Measurements from ENCODE around the gene IGSF6. TPM values are rescaled to one million over a fixed set of nuclear protein-coding genes. Genes with fewer than 3 reads are reported as not detected.
A peak's percentile ranks its signal among the peaks of the same experiment; 100 is the strongest.

IGSF6 gene
- total and polyA plus RNA-seq, 2 of the 13 experiments (the other 11 are each of a cell fraction or from before 2014, with no cell fraction given) = not detected

DNA sequence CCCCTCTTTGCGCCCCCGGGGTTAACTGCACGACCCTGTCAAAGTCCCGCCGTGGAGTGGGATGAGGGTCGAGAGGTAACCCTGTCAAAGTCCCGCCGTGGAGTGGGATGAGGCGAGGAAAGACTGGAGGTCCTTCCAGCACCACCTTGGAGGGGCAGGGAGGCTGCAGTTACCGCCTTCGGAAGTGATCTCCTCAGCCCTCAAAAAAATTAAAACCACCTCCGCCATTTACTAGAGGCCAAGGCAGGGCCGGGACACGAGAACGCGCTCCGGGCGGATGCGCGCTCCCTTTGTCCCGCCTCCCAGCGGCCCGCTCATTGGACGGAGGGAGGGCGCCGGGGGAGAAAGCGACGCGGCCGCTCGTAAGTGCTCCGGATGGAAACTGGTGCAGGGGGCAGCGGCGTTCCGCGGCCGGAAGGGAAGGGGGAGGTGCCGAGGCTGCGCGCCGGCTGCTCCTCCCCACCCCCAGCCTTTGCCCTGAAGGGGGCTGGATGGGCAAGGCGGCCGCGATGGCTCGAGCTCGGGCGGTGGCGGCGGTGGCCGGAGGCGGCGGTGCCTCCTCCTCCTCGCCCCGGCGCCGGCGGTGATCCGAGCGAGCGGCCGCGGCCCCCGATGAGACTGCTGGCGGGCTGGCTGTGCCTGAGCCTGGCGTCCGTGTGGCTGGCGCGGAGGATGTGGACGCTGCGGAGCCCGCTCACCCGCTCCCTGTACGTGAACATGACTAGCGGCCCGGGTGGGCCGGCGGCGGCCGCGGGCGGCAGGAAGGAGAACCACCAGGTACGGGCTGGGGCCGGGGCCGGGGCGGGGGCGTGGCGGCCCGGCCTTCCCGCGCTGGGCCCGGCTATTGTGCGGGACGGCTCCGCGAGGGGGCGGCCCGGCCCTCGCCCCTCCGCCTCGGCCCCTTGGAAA, 53.0 kb downstream of the IGSF6 start, which contains the start of gene METTL9 (continued):
- TF ChIP-seq, protein P1, sequence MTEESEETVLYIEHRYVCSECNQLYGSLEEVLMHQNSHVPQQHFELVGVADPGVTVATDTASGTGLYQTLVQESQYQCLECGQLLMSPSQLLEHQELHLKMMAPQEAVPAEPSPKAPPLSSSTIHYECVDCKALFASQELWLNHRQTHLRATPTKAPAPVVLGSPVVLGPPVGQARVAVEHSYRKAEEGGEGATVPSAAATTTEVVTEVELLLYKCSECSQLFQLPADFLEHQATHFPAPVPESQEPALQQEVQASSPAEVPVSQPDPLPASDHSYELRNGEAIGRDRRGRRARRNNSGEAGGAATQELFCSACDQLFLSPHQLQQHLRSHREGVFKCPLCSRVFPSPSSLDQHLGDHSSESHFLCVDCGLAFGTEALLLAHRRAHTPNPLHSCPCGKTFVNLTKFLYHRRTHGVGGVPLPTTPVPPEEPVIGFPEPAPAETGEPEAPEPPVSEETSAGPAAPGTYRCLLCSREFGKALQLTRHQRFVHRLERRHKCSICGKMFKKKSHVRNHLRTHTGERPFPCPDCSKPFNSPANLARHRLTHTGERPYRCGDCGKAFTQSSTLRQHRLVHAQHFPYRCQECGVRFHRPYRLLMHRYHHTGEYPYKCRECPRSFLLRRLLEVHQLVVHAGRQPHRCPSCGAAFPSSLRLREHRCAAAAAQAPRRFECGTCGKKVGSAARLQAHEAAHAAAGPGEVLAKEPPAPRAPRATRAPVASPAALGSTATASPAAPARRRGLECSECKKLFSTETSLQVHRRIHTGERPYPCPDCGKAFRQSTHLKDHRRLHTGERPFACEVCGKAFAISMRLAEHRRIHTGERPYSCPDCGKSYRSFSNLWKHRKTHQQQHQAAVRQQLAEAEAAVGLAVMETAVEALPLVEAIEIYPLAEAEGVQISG (CRISPR knock-in tag; IDR thresholded peaks at IDR 0.05) = peak; percentile 97
- TF ChIP-seq RELA (CRISPR knock-in tag; IDR thresholded peaks at IDR 0.05) = peak; percentile 94
- 0 out of 2 replicates have a peak, but pooled peaks have one; percentile 87 for TF ChIP-seq ZNF570 (CRISPR knock-in tag; IDR thresholded peaks at IDR 0.05; ENCODE audit: borderline replicate concordance)
- TF ChIP-seq, protein P2, sequence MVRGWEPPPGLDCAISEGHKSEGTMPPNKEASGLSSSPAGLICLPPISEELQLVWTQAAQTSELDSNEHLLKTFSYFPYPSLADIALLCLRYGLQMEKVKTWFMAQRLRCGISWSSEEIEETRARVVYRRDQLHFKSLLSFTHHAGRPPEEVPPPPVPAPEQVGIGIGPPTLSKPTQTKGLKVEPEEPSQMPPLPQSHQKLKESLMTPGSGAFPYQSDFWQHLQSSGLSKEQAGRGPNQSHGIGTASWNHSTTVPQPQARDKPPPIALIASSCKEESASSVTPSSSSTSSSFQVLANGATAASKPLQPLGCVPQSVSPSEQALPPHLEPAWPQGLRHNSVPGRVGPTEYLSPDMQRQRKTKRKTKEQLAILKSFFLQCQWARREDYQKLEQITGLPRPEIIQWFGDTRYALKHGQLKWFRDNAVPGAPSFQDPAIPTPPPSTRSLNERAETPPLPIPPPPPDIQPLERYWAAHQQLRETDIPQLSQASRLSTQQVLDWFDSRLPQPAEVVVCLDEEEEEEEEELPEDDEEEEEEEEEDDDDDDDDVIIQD (CRISPR knock-in tag; IDR thresholded peaks at IDR 0.05; ENCODE audit: low read depth) = peak; percentile 80; the same call in 1 of the 2 replicates
- TF ChIP-seq HOXA5 (CRISPR knock-in tag; IDR thresholded peaks at IDR 0.05) = peak; percentile 89
- TF ChIP-seq FOXP4 (CRISPR knock-in tag; IDR thresholded peaks at IDR 0.05) = peak; percentile 86
- TF ChIP-seq CREM (IDR thresholded peaks at IDR 0.05) = peak; percentile 62
- TF ChIP-seq CREM (CRISPR knock-in tag; IDR thresholded peaks at IDR 0.05) = peak; percentile 41; the same call in 1 of the 2 replicates
- peak; percentile 99 for TF ChIP-seq ETV6 (CRISPR knock-in tag; conservative IDR thresholded peaks at IDR 0.05)
- peak; percentile 99 for TF ChIP-seq CBX5 (CRISPR knock-in tag; IDR thresholded peaks at IDR 0.05; ENCODE audit: borderline replicate concordance)
- peak; percentile 60 for TF ChIP-seq HNF4A (CRISPR knock-in tag; IDR thresholded peaks at IDR 0.05)
- TF ChIP-seq ZNF234 (CRISPR knock-in tag; conservative IDR thresholded peaks at IDR 0.05) = no peak
- TF ChIP-seq SAFB2 (CRISPR knock-in tag; IDR thresholded peaks at IDR 0.05; ENCODE audit: borderline replicate concordance, low read depth) = peak; percentile 99; the same call in 1 of the 2 replicates
- TF ChIP-seq ZNF230 (CRISPR knock-in tag; IDR thresholded peaks at IDR 0.05) = peak; percentile 92
- TF ChIP-seq ATRX (CRISPR knock-in tag; IDR thresholded peaks at IDR 0.05; ENCODE audit: borderline replicate concordance) = 0 out of 2 replicates have a peak, but pooled peaks have one; percentile 42
- no peak for TF ChIP-seq MLXIP (CRISPR knock-in tag; IDR thresholded peaks at IDR 0.05; ENCODE audit: borderline replicate concordance)
- TF ChIP-seq ZNF180 (CRISPR knock-in tag; IDR thresholded peaks at IDR 0.05; ENCODE audit: borderline replicate concordance, low read depth) = peak; percentile 22; the same call in 1 of the 2 replicates
- TF ChIP-seq BCL3 (CRISPR knock-in tag; IDR thresholded peaks at IDR 0.05) = peak; percentile 96
